SU-DHL-6 (cell line): ENCODE data around the gene WDR33.

ENCODE experiments used
- H2AFZ ChIP-seq: fragments of 200-600 bp; sonication (generic); 2 replicates; pipeline ENCODE4 v1.6.1; 2014; ENCODE audit warnings: low read depth, mild to moderate bottlenecking, moderate library complexity, mixed read lengths, antibody characterized with exemption, low read length; ENCODE audit not compliant: severe bottlenecking
- H3F3A ChIP-seq: fragments of 200-600 bp; shearing (Covaris generic); 2 replicates; pipeline ENCODE4 v1.6.0; 2016; ENCODE audit warnings: antibody characterized with exemption, mild to moderate bottlenecking; ENCODE audit not compliant: insufficient read depth
- H3K27ac ChIP-seq: fragments of 200-600 bp; sonication (generic); 2 replicates; pipeline ENCODE4 v1.5.1; 2016; ENCODE audit warnings: low read depth, mild to moderate bottlenecking, low read length, moderate library complexity, mixed read lengths
- H3K27me3 ChIP-seq: fragments of 200-600 bp; sonication (generic), shearing (Covaris generic); 2 replicates; pipeline ENCODE4 v1.6.0; 2014; ENCODE audit warnings: mild to moderate bottlenecking, low read length
- H3K36me3 ChIP-seq: fragments of 200-600 bp; sonication (generic); 2 replicates; pipeline ENCODE4 v1.6.1; 2014; ENCODE audit warnings: mild to moderate bottlenecking, low read length, mixed read lengths
- H3K4me2 ChIP-seq: fragments of 300-600, 200-600 bp; shearing (Covaris generic), sonication (generic); 2 replicates; pipeline ENCODE4 v1.6.0; 2014; ENCODE audit warnings: low read length, low read depth, mild to moderate bottlenecking; ENCODE audit not compliant: poor library complexity, severe bottlenecking
- H3K4me3 ChIP-seq: fragments of 200-600 bp; sonication (generic); 2 replicates; pipeline ENCODE4 v1.5.1; 2014; ENCODE audit warnings: antibody characterized with exemption, low read length, mild to moderate bottlenecking, mixed read lengths; ENCODE audit not compliant: insufficient read depth, poor library complexity, severe bottlenecking
- H3K79me2 ChIP-seq: fragments of 200-600 bp; sonication (generic); 2 replicates; pipeline ENCODE4 v1.6.1; 2014; ENCODE audit warnings: mild to moderate bottlenecking, low read length, moderate library complexity; ENCODE audit not compliant: insufficient read depth
- H3K9ac ChIP-seq: fragments of 200-600 bp; sonication (generic); 2 replicates; pipeline ENCODE4 v1.7.0; 2014; ENCODE audit warnings: mild to moderate bottlenecking, low read length
- H3K9me2 ChIP-seq: fragments of 200-600 bp; sonication (generic); replicated peaks from 2 replicates; pipeline ENCODE4 v1.6.1; 2014; ENCODE audit warnings: low read length; ENCODE audit not compliant: insufficient read depth
- H3K9me3 ChIP-seq: fragments of 200-600 bp; sonication (generic); 2 replicates; pipeline ENCODE4 v1.6.1; 2014; ENCODE audit warnings: low read length, mixed read lengths; ENCODE audit not compliant: insufficient read depth
- H4K20me1 ChIP-seq: fragments of 200-600 bp; sonication (generic); 2 replicates; pipeline ENCODE4 v1.6.1; 2014; ENCODE audit warnings: low read depth, mild to moderate bottlenecking, antibody characterized with exemption, low read length, moderate library complexity, mixed read lengths
- CTCF ChIP-seq: fragments of 200-600 bp; sonication (generic); IDR thresholded peaks from one replicate; pipeline ENCODE4 v1.5.1; 2017; ENCODE audit warnings: antibody characterized with exemption, mild to moderate bottlenecking, low read length, moderate library complexity; ENCODE audit not compliant: insufficient read depth, poor library complexity, severe bottlenecking
- EZH2phosphoT487 ChIP-seq: fragments of 200-600 bp; sonication (generic), shearing (Covaris generic); conservative IDR thresholded peaks from 2 replicates; pipeline ENCODE4 v1.6.1; 2018; ENCODE audit warnings: mild to moderate bottlenecking, antibody characterized with exemption, low read length, moderate library complexity, mixed read lengths

The WDR33 gene

GRCh38 chr2:127688405-127688804, 122.6 kb downstream of the WDR33 start:
- H3K79me2 ChIP-seq, result no peaks in the 10 kb centered on the region
- H2AFZ ChIP-seq, result no peak overlapping the region
- no peak overlapping the region for H3K9ac ChIP-seq
- H3K36me3 ChIP-seq, result no peaks in the 10 kb centered on the region
- H4K20me1 ChIP-seq, result no peaks in the 10 kb centered on the region
- no peak overlapping the region for H3K4me3 ChIP-seq
- no peaks in the 10 kb centered on the region for H3F3A ChIP-seq
- TF ChIP-seq CTCF (no peak), EZH2phosphoT487 (no peak)
- peaks cover 16% of the 10 kb centered on the region; the same call in 1 of the 2 replicates for H3K9me3 ChIP-seq
- H3K9me2 ChIP-seq, result no peaks in the 10 kb centered on the region
- no peak overlapping the region for H3K4me2 ChIP-seq
- no peak overlapping the region for H3K27ac ChIP-seq
- no peaks in the 10 kb centered on the region for H3K27me3 ChIP-seq

GRCh38 chr2:127685410-127686080, 125.4 kb downstream of the WDR33 start:
- H3K27ac ChIP-seq, result no peak overlapping the region
- no peaks in the 10 kb centered on the region for H3K9me2 ChIP-seq
- H3K9me3 ChIP-seq, result peaks cover 9% of the 10 kb centered on the region; the same call in 1 of the 2 replicates
- H4K20me1 ChIP-seq, result no peaks in the 10 kb centered on the region
- no peaks in the 10 kb centered on the region for H3K27me3 ChIP-seq
- no peak overlapping the region for H3K4me2 ChIP-seq
- no peak overlapping the region for H3K9ac ChIP-seq
- H3K79me2 ChIP-seq, result no peaks in the 10 kb centered on the region
- no peak for TF ChIP-seq CTCF
- TF ChIP-seq EZH2phosphoT487, result no peak
- H3K4me3 ChIP-seq, result no peak overlapping the region
- no peak overlapping the region for H2AFZ ChIP-seq
- no peaks in the 10 kb centered on the region for H3F3A ChIP-seq
- H3K36me3 ChIP-seq, result no peaks in the 10 kb centered on the region

- H3K4me3 ChIP-seq, result no peak overlapping the region
- H3K9me2 ChIP-seq, result no peaks in the 10 kb centered on the region
- H2AFZ ChIP-seq, result no peak overlapping the region
- H4K20me1 ChIP-seq, result no peaks in the 10 kb centered on the region
- H3K9me3 ChIP-seq, result no peaks in the 10 kb centered on the region
- no peaks in the 10 kb centered on the region for H3K36me3 ChIP-seq
- TF ChIP-seq CTCF, result no peak
- no peak for TF ChIP-seq EZH2phosphoT487
- H3K9ac ChIP-seq, result no peak overlapping the region
- no peaks in the 10 kb centered on the region for H3K27me3 ChIP-seq
- no peaks in the 10 kb centered on the region for H3F3A ChIP-seq
- no peak overlapping the region for H3K4me2 ChIP-seq
- no peak overlapping the region for H3K27ac ChIP-seq
- H3K79me2 ChIP-seq, result no peaks in the 10 kb centered on the region
These were observed 127.2 kb downstream of the WDR33 start for GRCh38 chr2:127683757-127684156.
